NCI-H1930 (cell line): ENCODE measurements around the gene DRC1.
"Not testable (repeated sequence)": the region's sequence is repeated elsewhere in the genome, so short reads cannot be mapped to it uniquely, and the experiment has no call there.

Experiments used
- DNase-seq, 2 experiments: peaks; one replicate each; lab custom pipeline; 2025; lab: John Stamatoyannopoulos, UW

The DRC1 gene

DNA sequence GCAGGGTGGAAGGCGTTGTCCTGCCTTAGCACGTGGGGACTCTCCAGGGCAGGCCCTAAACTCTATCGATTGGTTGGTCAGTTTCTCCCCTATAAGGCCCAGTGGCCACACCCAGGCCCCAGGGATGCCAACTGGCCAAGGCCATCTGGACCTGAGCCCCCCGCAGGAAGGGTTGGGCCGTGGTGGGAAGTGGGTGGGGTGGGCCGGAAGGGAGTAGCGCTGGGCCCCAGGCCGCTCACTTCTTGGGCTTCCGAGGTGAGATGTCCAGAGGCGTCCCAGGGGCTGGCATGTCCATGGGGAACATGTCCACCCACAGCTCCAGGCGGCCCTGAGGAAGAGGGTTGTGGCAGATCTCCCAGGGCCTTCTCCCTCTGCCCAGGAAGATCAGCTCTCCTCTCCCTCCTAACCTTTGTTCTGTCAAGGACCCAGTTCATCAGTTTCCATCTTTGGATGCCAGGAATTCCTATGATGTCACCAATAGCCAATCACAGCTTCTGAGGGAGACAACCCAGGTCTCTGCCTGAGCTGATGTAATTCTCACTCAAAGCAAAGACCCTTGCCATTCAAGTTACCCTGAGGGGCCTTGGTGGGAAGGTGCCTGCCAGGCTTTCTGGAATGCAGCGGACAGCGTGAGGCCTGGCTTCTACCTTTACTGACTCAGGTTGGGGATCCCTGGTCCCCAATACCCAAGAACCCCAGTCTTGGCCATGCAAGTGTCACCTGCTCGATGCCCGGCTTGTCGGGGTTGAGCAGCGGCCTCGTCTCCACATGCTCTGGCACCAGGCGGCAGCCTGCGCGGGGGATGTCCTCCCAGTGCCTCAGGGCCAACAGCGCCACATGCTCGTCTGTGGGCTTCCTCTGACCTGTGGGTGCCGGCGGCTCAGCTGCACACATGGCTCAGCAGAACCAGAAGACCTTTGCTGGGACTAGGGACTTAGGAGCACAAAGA lies 61.8 kb downstream of the DRC1 start:
- no peak for DNase-seq

- DNase-seq: no peak
Observed at GRCh38 chr2:26464390-26465265, 62.9 kb downstream of the DRC1 start.

GRCh38 chr2:26465266-26465925 lies 63.7 kb downstream of the DRC1 start:
- no peak for DNase-seq

DNA sequence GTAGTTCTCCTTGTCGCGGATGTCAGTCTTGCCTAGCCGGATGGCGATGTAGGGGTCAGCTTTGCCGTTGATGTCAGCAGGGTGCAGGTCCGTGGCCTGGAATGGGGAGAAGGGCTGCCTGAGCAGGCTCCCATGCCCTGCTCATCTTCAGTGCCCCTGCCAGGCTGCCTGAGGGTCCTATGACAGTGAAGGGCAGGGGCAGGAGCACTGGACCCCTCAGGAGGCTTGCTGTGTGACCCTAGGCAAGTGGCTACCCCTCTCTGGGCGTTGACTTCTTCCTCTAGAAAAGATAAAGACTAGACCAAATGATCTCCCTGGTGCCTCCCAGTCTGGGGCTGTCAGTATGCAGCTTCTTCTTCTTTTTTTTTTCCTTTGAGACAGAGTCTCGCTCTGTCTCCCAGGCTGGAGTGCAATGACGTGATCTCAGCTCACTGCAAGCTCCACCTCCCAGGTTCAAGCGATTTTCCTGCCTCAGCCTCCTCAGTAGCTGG lies 64.3 kb downstream of the DRC1 start:
- no peak for DNase-seq

DNA sequence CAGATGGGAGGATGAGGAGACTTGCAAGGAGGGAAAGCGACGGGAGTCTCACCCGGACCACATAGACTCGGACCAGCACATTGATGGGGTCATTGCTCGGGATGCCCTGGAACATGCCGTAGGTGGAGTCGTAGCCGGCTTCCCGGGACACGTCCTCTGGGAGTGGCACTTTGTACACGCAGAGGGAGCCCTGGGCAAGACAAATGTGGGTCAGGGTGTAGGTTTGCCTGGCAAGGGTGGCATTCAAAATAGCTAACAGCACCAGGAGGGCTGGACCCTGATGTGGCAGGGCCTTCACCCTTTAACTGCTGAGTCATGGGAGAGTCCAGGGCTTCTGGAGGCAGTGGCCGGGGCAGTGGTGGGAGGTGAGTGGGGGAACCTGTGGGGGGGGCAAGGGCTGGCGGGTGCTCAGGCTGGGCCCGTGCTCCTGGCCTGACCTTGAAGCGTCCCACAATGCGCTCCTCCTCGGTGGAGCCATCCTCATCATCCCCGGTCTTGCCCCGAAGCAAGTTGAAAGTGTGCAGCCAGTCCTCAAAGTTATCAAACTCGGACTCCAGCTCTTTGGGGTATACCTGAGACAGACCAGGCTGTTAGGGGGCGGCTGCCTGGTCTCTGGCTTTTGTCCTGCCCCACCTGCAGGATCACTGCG lies 65.1 kb downstream of the DRC1 start:
- no peak for DNase-seq

GRCh38 chr2:26468544-26468943 lies 66.8 kb downstream of the DRC1 start:
- DNase-seq: not testable (repeated sequence)

GRCh38 chr2:26469092-26469710 lies 67.5 kb downstream of the DRC1 start:
- DNase-seq: no peak

DNA sequence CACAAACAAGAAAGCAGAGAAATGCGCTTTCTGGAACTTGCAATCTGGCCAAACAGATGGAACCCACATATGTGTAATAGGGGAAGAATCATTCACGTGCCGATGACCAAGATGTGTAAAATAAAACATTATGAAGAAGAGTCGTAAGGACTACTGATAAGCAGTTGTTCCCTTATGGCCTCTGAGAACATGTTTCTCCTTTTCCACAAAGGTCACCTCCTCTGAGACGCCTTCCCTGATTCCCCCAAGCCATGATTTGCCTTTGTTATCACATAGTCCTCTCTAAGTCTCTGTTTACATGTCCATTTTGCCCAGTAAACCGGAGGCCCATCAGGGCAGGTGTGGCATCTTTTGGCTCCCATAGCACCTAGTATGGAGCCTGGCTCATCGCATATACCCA lies 68.2 kb downstream of the DRC1 start:
- no peak for DNase-seq

- no peak for DNase-seq
Observed at GRCh38 chr2:26470601-26471260, 69.0 kb downstream of the DRC1 start.

DNA sequence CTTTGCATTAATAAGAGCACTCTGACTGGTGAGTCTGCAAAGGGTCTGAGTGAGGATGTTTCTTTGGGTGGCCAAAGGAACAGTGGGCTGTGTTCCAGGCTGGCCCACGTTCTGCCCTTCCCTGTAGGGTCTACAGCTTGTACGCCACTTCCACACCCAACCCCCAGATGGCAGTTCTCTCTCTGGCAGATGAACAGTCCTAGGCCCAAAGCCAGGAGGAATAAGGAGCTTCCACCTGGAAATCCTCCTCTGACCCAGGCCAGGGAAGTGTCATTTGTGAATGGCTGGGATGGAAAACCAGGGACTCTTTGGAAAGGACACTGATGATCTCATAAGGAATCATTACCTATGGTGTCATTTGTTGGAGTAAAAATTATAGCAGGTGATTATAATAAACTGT lies 69.6 kb downstream of the DRC1 start:
- no peak for DNase-seq

DNA sequence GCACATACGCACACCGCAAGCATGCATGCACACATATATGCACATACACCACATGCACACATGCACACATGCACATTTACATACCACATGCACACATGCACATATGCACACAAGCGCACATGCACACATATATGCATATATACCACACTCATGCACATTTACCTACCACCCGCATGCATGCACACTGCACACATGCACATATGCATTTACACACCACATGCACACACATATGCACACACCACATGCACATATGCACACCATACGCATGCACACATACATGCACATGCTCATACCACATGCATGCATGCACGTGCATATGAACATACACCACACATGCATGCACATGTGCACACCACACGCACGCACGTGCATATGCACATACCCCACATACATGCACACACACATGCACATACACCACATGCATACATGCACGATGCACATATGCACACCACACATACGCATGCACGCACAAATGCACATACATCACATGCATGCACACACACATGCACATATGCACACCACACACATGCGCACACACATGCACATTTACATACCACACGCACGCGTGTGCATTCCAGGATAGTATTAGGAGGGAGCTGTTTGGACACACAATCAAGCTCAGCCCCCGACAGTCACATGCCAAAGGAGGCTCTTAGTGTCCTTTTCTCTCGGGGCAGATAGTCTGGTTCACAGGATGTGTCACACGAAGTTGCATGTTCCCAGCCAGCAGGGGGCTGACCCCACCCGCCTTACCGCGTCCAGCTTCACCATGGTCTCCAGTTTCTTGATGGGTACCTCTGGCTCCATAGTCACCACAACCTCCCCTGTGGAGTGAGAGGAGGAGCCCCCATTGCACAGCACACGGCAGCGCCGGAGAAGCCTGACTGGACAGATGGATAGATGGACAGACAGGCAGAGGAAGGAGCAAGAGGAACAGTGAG lies 70.3 kb downstream of the DRC1 start:
- DNase-seq: no peak

DNA sequence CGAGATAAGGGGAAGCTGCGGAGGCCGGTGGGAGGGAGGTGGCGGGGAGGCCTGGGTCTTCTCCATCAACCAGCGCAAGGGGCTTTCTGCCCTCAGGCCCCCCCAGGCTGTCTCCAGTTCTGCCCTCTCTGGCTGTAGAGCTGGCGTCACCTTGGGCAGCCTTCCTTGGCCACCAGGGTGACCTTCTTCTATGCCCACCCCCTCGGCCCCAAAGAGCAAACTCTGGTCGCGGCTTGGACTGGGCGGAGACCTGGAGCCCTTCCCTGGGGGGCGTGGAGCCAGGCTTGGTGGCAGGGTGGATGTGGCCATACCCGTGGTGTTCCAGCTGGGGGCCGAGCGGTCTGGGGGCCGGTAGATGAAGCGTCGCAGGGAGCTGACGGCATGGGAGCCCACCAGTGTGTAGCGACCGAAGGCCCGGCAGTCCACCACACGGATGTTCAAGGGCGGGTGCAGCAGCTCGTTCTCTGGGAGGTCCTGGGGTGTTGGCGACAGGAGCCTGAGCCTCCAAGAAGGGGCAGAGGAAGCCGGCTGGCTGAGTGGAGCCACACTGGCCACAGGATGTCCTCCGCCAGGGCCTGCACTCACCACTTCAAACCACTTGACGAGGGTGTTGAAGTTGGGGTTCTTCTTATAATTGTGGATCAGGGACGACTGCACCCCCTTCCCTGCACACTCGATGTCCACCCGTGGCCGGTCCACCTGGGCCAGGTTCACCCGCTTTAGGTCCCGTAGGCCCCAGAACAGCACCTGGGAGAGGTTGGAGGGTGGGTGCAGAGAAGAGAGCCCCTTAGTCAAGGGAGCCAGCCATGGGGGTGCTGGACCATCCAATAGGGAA lies 71.3 kb downstream of the DRC1 start:
- DNase-seq: no peak

- no peak for DNase-seq
Observed at GRCh38 chr2:26473796-26474195, 72.1 kb downstream of the DRC1 start.

- DNase-seq: no peak
Observed at GRCh38 chr2:26474261-26474785, 72.6 kb downstream of the DRC1 start.

GRCh38 chr2:26475037-26475436 lies 73.3 kb downstream of the DRC1 start:
- no peak for DNase-seq

DNA sequence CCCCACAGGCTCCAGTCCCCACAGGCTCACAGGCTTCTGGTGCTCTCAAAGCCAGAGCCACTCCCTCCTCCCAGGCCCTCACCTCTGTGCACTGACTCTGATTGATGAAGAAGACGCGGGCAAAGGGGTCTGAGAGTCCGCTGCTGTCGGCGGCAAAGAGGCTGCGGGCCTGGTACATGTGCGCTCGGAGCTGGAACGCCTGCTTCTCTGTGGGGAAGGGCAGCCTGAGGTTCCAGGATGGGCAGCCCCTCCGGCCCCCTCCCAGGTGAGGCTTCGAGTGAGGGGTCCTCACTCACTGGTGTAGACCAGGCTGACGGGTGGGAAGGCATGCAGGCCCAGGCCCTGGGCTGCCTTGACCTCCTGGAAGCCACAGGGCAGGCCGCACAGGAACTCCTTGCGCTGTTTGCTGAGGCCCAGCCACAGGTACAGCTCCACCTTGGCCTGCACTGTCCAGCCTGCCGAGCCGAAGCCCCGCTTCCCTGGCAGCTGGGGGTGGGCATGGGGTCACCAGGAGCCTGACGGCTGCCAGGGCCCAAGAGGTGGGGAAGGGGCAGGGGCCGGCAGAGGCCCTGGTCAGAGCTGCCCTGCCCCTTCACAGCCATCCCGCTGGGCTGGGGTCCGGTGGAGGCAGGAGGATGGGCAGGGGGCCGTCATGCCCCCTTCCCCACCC lies 74.2 kb downstream of the DRC1 start:
- no peak for DNase-seq

GRCh38 chr2:26477126-26477910 lies 75.6 kb downstream of the DRC1 start:
- DNase-seq: no peak
